Raji (cell line): ENCODE results near the gene THTPA.

Experiments
- POLR2A ChIP-seq: IDR thresholded peaks from 2 replicates; pipeline ENCODE4 v1.6.1; 2011; ENCODE audit warnings: low read depth, low read length, control low read depth; ENCODE audit not compliant: insufficient read depth

THTPA gene

GRCh38 chr14:23579311-23579630 lies 23.2 kb downstream of the THTPA start:
- TF ChIP-seq POLR2A = no peak

GRCh38 chr14:23579739-23580138 lies 23.7 kb downstream of the THTPA start:
- no peak for TF ChIP-seq POLR2A

- no peak for TF ChIP-seq POLR2A
These were observed 24.3 kb downstream of the THTPA start for GRCh38 chr14:23580152-23580926.

GRCh38 chr14:23580948-23581281 lies 24.8 kb downstream of the THTPA start:
- no peak for TF ChIP-seq POLR2A

- TF ChIP-seq POLR2A = no peak
These were observed 27.1 kb downstream of the THTPA start for GRCh38 chr14:23582906-23583760.

GRCh38 chr14:23588884-23589598 lies 33.0 kb downstream of the THTPA start:
- no peak for TF ChIP-seq POLR2A

- TF ChIP-seq POLR2A = no peak
These were observed 33.5 kb downstream of the THTPA start for GRCh38 chr14:23589606-23590005.

GRCh38 chr14:23590198-23590597 lies 34.1 kb downstream of the THTPA start:
- no peak for TF ChIP-seq POLR2A

- no peak for TF ChIP-seq POLR2A
These were observed 44.2 kb downstream of the THTPA start for GRCh38 chr14:23600322-23600707.

GRCh38 chr14:23600806-23601205 lies 44.7 kb downstream of the THTPA start:
- TF ChIP-seq POLR2A = no peak

GRCh38 chr14:23601424-23601823 lies 45.4 kb downstream of the THTPA start:
- no peak for TF ChIP-seq POLR2A

- no peak for TF ChIP-seq POLR2A
These were observed 45.7 kb downstream of the THTPA start for GRCh38 chr14:23601845-23602180.

- no peak for TF ChIP-seq POLR2A
These were observed 46.4 kb downstream of the THTPA start for GRCh38 chr14:23602181-23603095.

GRCh38 chr14:23603103-23603502 lies 47.0 kb downstream of the THTPA start:
- no peak for TF ChIP-seq POLR2A

GRCh38 chr14:23604148-23604547 lies 48.1 kb downstream of the THTPA start:
- TF ChIP-seq POLR2A = no peak
